Astrocyte (in vitro differentiated cells and primary cell): ENCODE measurements around the gene RAD9B. TPM values are rescaled to one million over a fixed set of nuclear protein-coding genes. Genes with fewer than 3 reads are reported as not detected.
A peak's percentile ranks its signal among the peaks of the same experiment; 100 is the strongest.

ENCODE experiments used
- DNase-seq: peaks from one replicate; pipeline ENCODE4 v3.0.0-alpha.2; 2010; ENCODE audit warnings: low read depth
- FAIRE-seq: peaks from 2 replicates; lab custom pipeline; 2011; peaks lifted over from hg19 to GRCh38; lab: Jason Lieb, UNC
- H2AFZ ChIP-seq: 2 replicates; pipeline ENCODE4 v1.6.0; 2012; ENCODE audit warnings: low read depth, low read length, inconsistent platforms
- H3K27ac ChIP-seq: 2 replicates; pipeline ENCODE4 v1.5.1; 2011; ENCODE audit warnings: low read depth, low read length, inconsistent platforms
- H3K27me3 ChIP-seq: 2 replicates; pipeline ENCODE4 v1.6.0; 2011; ENCODE audit warnings: low read length, inconsistent platforms; ENCODE audit not compliant: insufficient read depth
- H3K36me3 ChIP-seq: 2 replicates; pipeline ENCODE4 v1.5.1; 2011; ENCODE audit warnings: low read length, inconsistent platforms; ENCODE audit not compliant: insufficient read depth
- H3K4me1 ChIP-seq: 2 replicates; pipeline ENCODE4 v1.5.1; 2011; ENCODE audit warnings: low read length, inconsistent platforms; ENCODE audit not compliant: insufficient read depth
- H3K4me2 ChIP-seq: 2 replicates; pipeline ENCODE4 v1.6.0; 2012; ENCODE audit warnings: low read length, inconsistent platforms
- H3K4me3 ChIP-seq: 2 replicates; pipeline ENCODE4 v1.5.1; 2011; ENCODE audit warnings: low read depth, mild to moderate bottlenecking, low read length, inconsistent platforms; ENCODE audit not compliant: insufficient read depth
- H3K79me2 ChIP-seq: 2 replicates; pipeline ENCODE4 v1.6.0; 2012; ENCODE audit warnings: mild to moderate bottlenecking, low read length, inconsistent platforms; ENCODE audit not compliant: insufficient read depth
- H3K9ac ChIP-seq: 2 replicates; pipeline ENCODE4 v1.6.0; 2012; ENCODE audit warnings: mild to moderate bottlenecking, low read length, inconsistent platforms
- H3K9me3 ChIP-seq: 2 replicates; pipeline ENCODE4 v1.5.1; 2012; ENCODE audit warnings: low read depth, mild to moderate bottlenecking, low read length, inconsistent platforms; ENCODE audit not compliant: insufficient read depth
- H4K20me1 ChIP-seq: 2 replicates; pipeline ENCODE4 v1.6.0; 2012; ENCODE audit warnings: low read length, inconsistent platforms; ENCODE audit not compliant: insufficient read depth
- H3K27ac Mint-ChIP-seq: one replicate; pipeline ENCODE4 v1.8.0; 2021; ENCODE audit warnings: mild to moderate bottlenecking, mixed read lengths; ENCODE audit not compliant: unreplicated experiment
- H3K27me3 Mint-ChIP-seq: one replicate; pipeline ENCODE4 v1.8.0; 2021; ENCODE audit warnings: low read depth, mixed read lengths; ENCODE audit not compliant: unreplicated experiment
- H3K36me3 Mint-ChIP-seq: one replicate; pipeline ENCODE4 v1.8.0; 2021; ENCODE audit warnings: low read depth, mixed read lengths; ENCODE audit not compliant: unreplicated experiment
- H3K4me1 Mint-ChIP-seq: one replicate; pipeline ENCODE4 v1.8.0; 2021; ENCODE audit warnings: low read depth, mixed read lengths; ENCODE audit not compliant: unreplicated experiment
- H3K4me3 Mint-ChIP-seq: one replicate; pipeline ENCODE4 v1.8.0; 2021; ENCODE audit warnings: mild to moderate bottlenecking, moderate library complexity, mixed read lengths; ENCODE audit not compliant: unreplicated experiment
- H3K9me3 Mint-ChIP-seq: one replicate; pipeline ENCODE4 v1.8.0; 2021; ENCODE audit warnings: mild to moderate bottlenecking, mixed read lengths; ENCODE audit not compliant: unreplicated experiment
- CTCF ChIP-seq: IDR thresholded peaks from 2 replicates; pipeline ENCODE4 v1.5.1; 2011; ENCODE audit warnings: low read depth, mild to moderate bottlenecking, inconsistent platforms, low read length, moderate library complexity; ENCODE audit not compliant: insufficient read depth
- EZH2 ChIP-seq: IDR thresholded peaks from 2 replicates; pipeline ENCODE4 v1.6.1; 2012; ENCODE audit warnings: mild to moderate bottlenecking, low read length, inconsistent platforms; ENCODE audit not compliant: insufficient read depth
- total RNA-seq: library from RNA; stranded (reverse); gene quantifications from 2 replicates; pipeline ENCODE4 v1.2.1, GENCODE V29; 2021

The RAD9B gene
- total RNA-seq, 1 donor from 2014 or later = 0.66 TPM

- Histone ChIP-seq H3K9me3 (no peaks in the 10 kb centered on the region), H3K27ac (no peak overlapping the region), H3K4me3 (no peak overlapping the region), H3K4me2 (no peak overlapping the region), H3K36me3 (peaks cover 23% of the 10 kb centered on the region), H2AFZ (no peak overlapping the region), H4K20me1 (peaks cover 33% of the 10 kb centered on the region), H3K79me2 (no peaks in the 10 kb centered on the region), H3K9ac (no peak overlapping the region), H3K27me3 (no peaks in the 10 kb centered on the region), H3K4me1 (peaks cover 10% of the 10 kb centered on the region)
- no peaks in the 10 kb centered on the region for H3K9me3 Mint-ChIP-seq
- H3K4me1 Mint-ChIP-seq = peaks cover 10% of the 10 kb centered on the region
- DNase-seq (peak; percentile 35), FAIRE-seq (no peak)
- no peaks in the 10 kb centered on the region for H3K27me3 Mint-ChIP-seq
- H3K4me3 Mint-ChIP-seq = no peak overlapping the region
- peaks cover 17% of the 10 kb centered on the region for H3K36me3 Mint-ChIP-seq
- H3K27ac Mint-ChIP-seq = no peak overlapping the region
- TF ChIP-seq CTCF = no peak
- no peak for TF ChIP-seq EZH2
Observed at GRCh38 chr12:110533607-110534006, 31.5 kb downstream of the RAD9B start.

DNA sequence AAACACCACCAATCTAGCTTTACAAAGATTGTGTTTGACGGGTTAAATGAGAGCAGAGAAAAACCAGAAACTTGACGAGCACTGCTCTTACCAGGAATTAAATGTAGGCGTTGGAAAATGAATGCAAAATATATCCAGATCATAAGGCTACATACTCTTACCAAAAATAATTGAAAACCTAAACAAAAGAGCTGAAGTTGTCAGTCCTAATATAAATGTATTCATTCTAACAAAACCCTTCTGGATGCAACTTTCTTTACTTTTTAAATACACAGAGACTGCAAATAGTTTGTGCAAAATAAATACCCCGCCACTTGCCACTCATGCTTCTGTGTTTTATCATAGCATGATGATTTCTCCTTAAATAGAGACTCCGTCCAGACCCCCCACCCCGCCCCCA is 32.7 kb downstream of the RAD9B start:
- no peak overlapping the region for H3K9ac ChIP-seq
- no peaks in the 10 kb centered on the region for H3K27me3 ChIP-seq
- no peak overlapping the region for H3K4me3 ChIP-seq
- no peak overlapping the region for H3K27ac Mint-ChIP-seq
- TF ChIP-seq EZH2 (no peak), CTCF (no peak)
- H3K36me3 ChIP-seq = peaks cover 23% of the 10 kb centered on the region
- H3K4me3 Mint-ChIP-seq = no peak overlapping the region
- H3K4me1 Mint-ChIP-seq = peaks cover 12% of the 10 kb centered on the region
- H3K79me2 ChIP-seq = no peaks in the 10 kb centered on the region
- H3K27me3 Mint-ChIP-seq = no peaks in the 10 kb centered on the region
- FAIRE-seq (no peak), DNase-seq (no peak)
- peaks cover 36% of the 10 kb centered on the region for H4K20me1 ChIP-seq
- peaks cover 17% of the 10 kb centered on the region for H3K36me3 Mint-ChIP-seq
- H3K9me3 ChIP-seq = no peaks in the 10 kb centered on the region
- H3K27ac ChIP-seq = no peak overlapping the region
- peaks cover 10% of the 10 kb centered on the region for H3K4me1 ChIP-seq
- H3K9me3 Mint-ChIP-seq = no peaks in the 10 kb centered on the region
- no peak overlapping the region for H3K4me2 ChIP-seq
- no peak overlapping the region for H2AFZ ChIP-seq

- H3K4me1 ChIP-seq = peaks cover 8% of the 10 kb centered on the region
- H3K9me3 ChIP-seq = no peaks in the 10 kb centered on the region
- FAIRE-seq (no peak), DNase-seq (no peak)
- H3K4me3 ChIP-seq = no peak overlapping the region
- Mint-ChIP-seq H3K27me3 (no peaks in the 10 kb centered on the region), H3K4me3 (no peak overlapping the region), H3K36me3 (peaks cover 12% of the 10 kb centered on the region), H3K9me3 (no peaks in the 10 kb centered on the region), H3K4me1 (peaks cover 7% of the 10 kb centered on the region), H3K27ac (peak overlapping the region; percentile 6)
- peaks cover 27% of the 10 kb centered on the region for H4K20me1 ChIP-seq
- peaks cover 23% of the 10 kb centered on the region for H3K36me3 ChIP-seq
- TF ChIP-seq EZH2 = no peak
- TF ChIP-seq CTCF = no peak
- H3K79me2 ChIP-seq = no peaks in the 10 kb centered on the region
- H3K27ac ChIP-seq = no peak overlapping the region
- H3K4me2 ChIP-seq = no peak overlapping the region
- H3K9ac ChIP-seq = no peak overlapping the region
- H3K27me3 ChIP-seq = no peaks in the 10 kb centered on the region
- no peak overlapping the region for H2AFZ ChIP-seq
Observed at GRCh38 chr12:110536834-110537604, 34.9 kb downstream of the RAD9B start.
